ENCODE results near the gene HEXB. TPM values are rescaled to one million over a fixed set of nuclear protein-coding genes. Genes with fewer than 3 reads are reported as not detected.

Gene HEXB
- total RNA-seq, 3 donors from 2014 or later, result 132 to 169 (median 148) TPM

GRCh38 chr5:74660140-74660539, 24.9 kb upstream of the HEXB start:
- no peaks in the 10 kb centered on the region for H3K9me3 ChIP-seq
- no peak overlapping the region for H3K4me3 ChIP-seq
- intact Hi-C loops (cut with DNase I, micrococcal nuclease), result no loop called here
- no peaks in the 10 kb centered on the region for H3K4me1 ChIP-seq (ENCODE audit: low read depth)
- ATAC-seq (no peak), DNase-seq (no peak)
- H3K36me3 ChIP-seq (ENCODE audit: low read depth), result no peaks in the 10 kb centered on the region
- TF ChIP-seq CTCF (IDR thresholded peaks at IDR 0.05), result no peak

- DNase-seq (no peak), ATAC-seq (no peak)
- no peaks in the 10 kb centered on the region for H3K4me1 ChIP-seq (ENCODE audit: low read depth)
- intact Hi-C loops (cut with DNase I, micrococcal nuclease), result no loop called here
- no peak overlapping the region for H3K4me3 ChIP-seq
- no peaks in the 10 kb centered on the region for H3K9me3 ChIP-seq
- H3K36me3 ChIP-seq (ENCODE audit: low read depth), result no peaks in the 10 kb centered on the region
- TF ChIP-seq CTCF (IDR thresholded peaks at IDR 0.05), result no peak
These were observed 24.2 kb upstream of the HEXB start for GRCh38 chr5:74660873-74661272.

GRCh38 chr5:74664551-74664950, 20.5 kb upstream of the HEXB start:
- TF ChIP-seq CTCF (IDR thresholded peaks at IDR 0.05), result no peak
- H3K36me3 ChIP-seq (ENCODE audit: low read depth), result no peaks in the 10 kb centered on the region
- H3K4me3 ChIP-seq, result no peak overlapping the region
- intact Hi-C loops (cut with DNase I, micrococcal nuclease), result no loop called here
- DNase-seq (no peak), ATAC-seq (no peak)
- H3K4me1 ChIP-seq (ENCODE audit: low read depth), result no peaks in the 10 kb centered on the region
- H3K9me3 ChIP-seq, result no peaks in the 10 kb centered on the region

GRCh38 chr5:74665273-74665672, 19.8 kb upstream of the HEXB start:
- DNase-seq (no peak), ATAC-seq (no peak)
- intact Hi-C loops (cut with DNase I, micrococcal nuclease), result no loop called here

GRCh38 chr5:74665816-74666215, 19.2 kb upstream of the HEXB start:
- Histone ChIP-seq H3K4me1 (ENCODE audit: low read depth) (no peaks in the 10 kb centered on the region), H3K36me3 (ENCODE audit: low read depth) (no peaks in the 10 kb centered on the region), H3K4me3 (no peak overlapping the region), H3K9me3 (no peaks in the 10 kb centered on the region)
- DNase-seq (no peak), ATAC-seq (no peak)
- intact Hi-C loops (cut with DNase I, micrococcal nuclease), result no loop called here
- TF ChIP-seq CTCF (IDR thresholded peaks at IDR 0.05), result no peak

More at GRCh38 chr5:74665273-74665672, 19.8 kb upstream of the HEXB start:
- H3K9me3 ChIP-seq, result no peaks in the 10 kb centered on the region
- TF ChIP-seq CTCF (IDR thresholded peaks at IDR 0.05), result no peak
- no peaks in the 10 kb centered on the region for H3K4me1 ChIP-seq (ENCODE audit: low read depth)
- no peaks in the 10 kb centered on the region for H3K36me3 ChIP-seq (ENCODE audit: low read depth)
- no peak overlapping the region for H3K4me3 ChIP-seq

- Histone ChIP-seq H3K9me3 (no peaks in the 10 kb centered on the region), H3K4me1 (ENCODE audit: low read depth) (no peaks in the 10 kb centered on the region), H3K4me3 (no peak overlapping the region), H3K36me3 (ENCODE audit: low read depth) (no peaks in the 10 kb centered on the region)
- intact Hi-C loops (cut with DNase I, micrococcal nuclease), result no loop called here
- TF ChIP-seq CTCF (IDR thresholded peaks at IDR 0.05), result no peak
- DNase-seq, result no peak
- ATAC-seq, result no peak
These were observed 17.6 kb upstream of the HEXB start for GRCh38 chr5:74667396-74667795.
